ENCODE results near the gene APOL6.
"Not testable (repeated sequence)": the region's sequence is repeated elsewhere in the genome, so short reads cannot be mapped to it uniquely, and the experiment has no call there.

APOL6 gene

GRCh38 chr22:35681454-35682052 lies 33.3 kb downstream of the APOL6 start:
- DNase-seq, result no peak

DNA sequence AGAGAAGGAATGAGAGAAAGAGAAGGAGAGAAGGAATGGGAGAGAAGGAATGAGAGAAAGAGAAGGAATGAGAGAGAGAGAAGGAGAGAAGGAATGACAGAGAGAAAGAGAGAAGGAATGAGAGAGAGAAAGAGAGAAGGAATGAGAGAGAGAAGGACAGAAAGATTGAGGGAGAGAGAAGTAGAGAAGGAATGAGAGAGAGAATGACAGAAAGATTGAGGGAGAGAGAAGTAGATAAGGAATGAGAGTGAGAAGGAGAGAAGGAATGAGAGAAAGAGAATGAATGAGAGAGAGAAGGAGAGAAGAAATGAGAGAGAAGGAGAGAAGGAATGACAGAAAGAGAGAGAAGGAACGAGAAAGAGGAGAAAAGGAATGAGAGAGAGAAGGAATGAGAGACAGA lies 35.3 kb downstream of the APOL6 start:
- DNase-seq, result no peak

GRCh38 chr22:35684270-35684700 lies 36.0 kb downstream of the APOL6 start:
- no peak for DNase-seq

GRCh38 chr22:35684732-35685131 lies 36.5 kb downstream of the APOL6 start:
- no peak for DNase-seq

DNA sequence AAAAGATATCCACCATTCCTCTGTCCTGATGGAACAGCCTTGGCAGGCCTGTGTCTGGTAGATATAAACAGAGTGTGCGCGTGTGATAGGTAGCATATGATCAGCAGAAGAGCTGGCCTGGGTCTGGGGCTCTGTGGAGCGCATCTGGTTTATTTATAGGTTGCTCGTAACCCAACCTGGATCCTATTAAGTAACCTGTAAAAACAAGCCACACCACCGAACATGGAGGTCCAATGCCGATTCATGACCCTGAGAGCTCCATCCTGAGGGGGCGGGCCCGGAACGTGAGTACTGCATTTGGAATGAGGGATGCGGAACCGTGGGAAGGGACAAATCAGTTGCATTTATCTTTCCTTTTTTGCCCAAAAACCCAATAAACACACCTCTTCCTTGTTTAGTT lies 37.5 kb downstream of the APOL6 start:
- DNase-seq, result no peak

GRCh38 chr22:35686298-35686697 lies 38.1 kb downstream of the APOL6 start:
- no peak for DNase-seq

- DNase-seq, result no peak
These were observed 39.2 kb downstream of the APOL6 start for GRCh38 chr22:35687461-35687860.

DNA sequence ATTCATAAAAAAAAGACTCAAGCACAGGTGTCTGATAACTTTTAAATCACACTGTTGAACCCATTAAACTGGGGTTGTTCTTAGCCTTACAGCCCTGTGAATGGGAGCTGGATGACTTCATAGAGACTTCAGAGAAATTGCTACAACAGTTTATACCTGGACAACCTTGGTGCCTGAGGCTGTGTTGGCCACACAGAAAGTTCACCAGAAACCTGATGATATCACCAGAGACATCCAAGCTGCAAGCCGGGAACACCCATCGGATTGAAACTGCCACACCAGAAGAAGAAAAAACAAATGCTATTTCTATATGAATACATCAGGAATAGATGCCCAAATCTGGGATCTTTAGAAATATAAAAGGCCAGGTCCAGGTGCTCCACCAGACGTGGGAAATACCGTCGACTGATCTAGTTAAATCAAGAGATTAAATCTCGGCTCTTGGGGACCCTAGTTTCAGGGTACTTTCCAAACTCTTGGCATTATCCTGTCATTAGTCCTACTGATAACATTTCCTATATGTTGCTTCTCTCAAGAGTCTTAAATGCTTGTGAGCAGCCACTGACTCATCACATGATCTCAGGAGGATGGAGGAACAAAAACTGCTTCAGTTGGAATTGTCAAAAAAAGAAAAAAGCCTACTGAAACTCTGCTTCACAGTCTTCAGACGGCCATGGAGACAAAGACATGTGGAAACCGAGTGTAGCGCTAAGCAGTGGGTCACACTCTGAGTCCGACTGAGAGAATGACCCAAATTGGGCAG lies 40.8 kb downstream of the APOL6 start:
- DNase-seq, result no peak

- no peak for DNase-seq
These were observed 41.8 kb downstream of the APOL6 start for GRCh38 chr22:35690001-35690400.

DNA sequence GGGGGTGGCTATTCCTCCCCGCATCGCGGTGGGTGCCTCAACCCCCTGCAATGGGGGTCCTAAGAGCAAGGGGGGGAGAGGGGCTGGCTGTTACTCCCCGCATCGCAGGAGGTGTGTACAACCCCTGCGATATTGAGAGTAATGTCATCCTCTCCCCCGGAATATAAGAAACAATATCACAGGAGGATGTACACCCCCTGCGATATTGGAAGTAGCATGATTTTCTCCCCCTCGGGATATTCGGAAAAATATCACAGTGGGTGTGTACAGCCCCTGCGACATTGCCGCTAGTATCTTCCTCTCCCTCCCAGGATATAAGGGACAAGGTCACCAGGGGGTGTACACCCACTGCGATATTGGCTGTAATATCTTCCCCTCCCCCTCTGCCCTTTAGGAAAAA lies 47.0 kb downstream of the APOL6 start:
- DNase-seq, result no peak

- DNase-seq, result no peak
These were observed 48.9 kb downstream of the APOL6 start for GRCh38 chr22:35697142-35697541.

DNA sequence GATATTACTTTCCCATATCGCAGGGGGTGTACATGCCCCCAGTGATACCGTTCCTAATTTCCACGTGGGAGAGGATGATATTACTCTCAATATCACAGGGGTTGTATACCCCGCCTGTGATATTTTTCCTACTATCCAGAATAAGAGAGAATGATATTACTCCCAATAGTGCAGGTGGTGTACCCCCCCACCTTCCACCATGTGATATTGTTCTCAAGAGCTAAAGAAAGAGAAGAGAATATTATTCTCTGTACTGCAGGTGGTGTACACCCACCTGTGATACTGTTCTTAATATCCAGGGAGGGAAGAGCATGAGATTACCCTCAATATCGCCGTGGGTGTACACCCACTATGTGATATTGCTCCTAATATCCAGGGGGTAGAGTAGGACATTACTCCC lies 51.6 kb downstream of the APOL6 start:
- not testable (repeated sequence) for DNase-seq

DNA sequence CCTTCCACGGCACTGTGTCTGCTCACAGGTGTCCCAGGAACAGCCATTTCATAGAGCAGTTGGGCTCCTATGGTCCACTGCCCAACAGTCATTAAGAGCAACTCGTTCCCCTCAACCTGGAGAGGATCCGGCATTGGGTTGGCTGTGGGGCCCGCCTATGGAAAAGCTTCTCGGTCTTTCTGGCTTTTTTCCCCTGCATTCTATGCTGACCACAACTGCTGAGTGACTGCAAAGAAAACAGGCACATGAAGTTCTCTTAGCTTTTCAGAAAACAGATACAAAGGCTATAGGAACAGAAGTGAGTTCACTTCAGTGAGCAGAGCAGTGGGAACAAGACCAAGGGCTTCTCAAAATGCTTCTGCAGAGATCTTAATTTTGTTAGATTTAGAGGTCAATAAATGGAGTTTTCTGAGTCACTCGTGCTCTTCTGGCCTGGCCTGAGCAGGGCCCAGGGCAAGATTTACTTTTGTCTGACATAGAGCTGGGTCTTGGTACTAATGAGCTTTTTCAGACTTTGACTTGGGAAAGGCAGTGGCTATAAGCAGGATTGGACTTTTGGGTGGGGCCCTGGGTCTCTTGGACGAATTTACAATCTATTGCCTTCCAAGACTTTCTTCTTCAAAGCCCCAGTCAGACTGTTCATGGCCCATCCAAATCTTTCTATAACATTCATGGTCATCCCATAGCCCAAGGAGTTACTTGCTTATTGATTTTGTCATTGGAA lies 55.8 kb downstream of the APOL6 start:
- DNase-seq, result no peak

GRCh38 chr22:35705141-35705540 lies 56.9 kb downstream of the APOL6 start:
- DNase-seq, result no peak

- DNase-seq, result no peak
These were observed 60.2 kb downstream of the APOL6 start for GRCh38 chr22:35708453-35708852.

DNA sequence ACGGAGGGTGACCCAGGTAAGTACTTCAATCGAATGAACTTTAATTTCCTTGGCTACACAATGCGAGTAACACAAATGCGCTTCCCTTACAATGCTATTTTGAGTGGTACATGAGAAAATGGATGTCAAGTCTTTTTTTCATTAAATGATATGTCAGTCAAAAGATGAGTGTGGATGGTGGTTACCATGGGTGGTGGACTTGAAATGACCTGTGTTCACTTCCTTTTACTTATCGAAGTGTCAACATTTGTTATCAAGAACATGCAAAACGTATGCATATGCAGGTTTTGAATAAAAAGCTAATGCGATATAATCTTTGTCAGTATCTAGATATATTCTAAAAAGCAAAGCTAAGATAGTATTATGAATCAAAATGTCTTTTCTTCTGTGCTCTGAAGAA lies 60.7 kb downstream of the APOL6 start:
- DNase-seq, result no peak

- no peak for DNase-seq
These were observed 63.1 kb downstream of the APOL6 start for GRCh38 chr22:35711336-35711735.

- DNase-seq, result no peak
These were observed 64.4 kb downstream of the APOL6 start for GRCh38 chr22:35712672-35713071.

DNA sequence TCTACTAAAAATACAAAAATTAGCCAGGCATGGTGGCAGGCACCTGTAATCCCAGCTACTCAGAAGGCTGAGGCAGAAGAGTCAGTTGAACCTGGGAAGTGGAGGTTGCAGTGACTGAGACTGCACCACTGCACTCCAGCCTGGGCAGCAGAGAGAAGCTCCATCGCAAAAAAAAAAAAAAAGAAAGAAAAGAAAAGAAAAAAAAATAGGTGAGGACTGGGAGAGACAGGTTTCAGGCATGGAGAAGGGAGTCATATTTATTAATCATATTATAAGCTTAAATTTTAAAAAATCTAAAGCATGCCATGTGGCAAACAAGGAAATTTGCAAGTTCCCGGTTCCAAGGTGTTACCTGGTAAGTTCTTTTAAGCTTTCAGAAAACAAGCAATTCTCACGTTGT lies 69.3 kb downstream of the APOL6 start, which contains the start of gene APOL5:
Gene APOL5 (plus strand): TSS at position 301 of the 400 bp plus-strand sequence. CDS start 0 bp downstream, at position 301.
- DNase-seq, result no peak
